Activated CD4-positive, alpha-beta T cell treated with anti-CD3 and anti-CD28 coated beads for 48 hours (primary cell): Measurements from ENCODE around the gene ERC1.
A peak's percentile ranks its signal among the peaks of the same experiment; 100 is the strongest.
"Not testable (repeated sequence)": the region's sequence is repeated elsewhere in the genome, so short reads cannot be mapped to it uniquely, and the experiment has no call there.

Source experiments
- DNase-seq: peaks from one replicate; pipeline ENCODE4 v3.0.0-alpha.2; 2020

The ERC1 gene

DNA sequence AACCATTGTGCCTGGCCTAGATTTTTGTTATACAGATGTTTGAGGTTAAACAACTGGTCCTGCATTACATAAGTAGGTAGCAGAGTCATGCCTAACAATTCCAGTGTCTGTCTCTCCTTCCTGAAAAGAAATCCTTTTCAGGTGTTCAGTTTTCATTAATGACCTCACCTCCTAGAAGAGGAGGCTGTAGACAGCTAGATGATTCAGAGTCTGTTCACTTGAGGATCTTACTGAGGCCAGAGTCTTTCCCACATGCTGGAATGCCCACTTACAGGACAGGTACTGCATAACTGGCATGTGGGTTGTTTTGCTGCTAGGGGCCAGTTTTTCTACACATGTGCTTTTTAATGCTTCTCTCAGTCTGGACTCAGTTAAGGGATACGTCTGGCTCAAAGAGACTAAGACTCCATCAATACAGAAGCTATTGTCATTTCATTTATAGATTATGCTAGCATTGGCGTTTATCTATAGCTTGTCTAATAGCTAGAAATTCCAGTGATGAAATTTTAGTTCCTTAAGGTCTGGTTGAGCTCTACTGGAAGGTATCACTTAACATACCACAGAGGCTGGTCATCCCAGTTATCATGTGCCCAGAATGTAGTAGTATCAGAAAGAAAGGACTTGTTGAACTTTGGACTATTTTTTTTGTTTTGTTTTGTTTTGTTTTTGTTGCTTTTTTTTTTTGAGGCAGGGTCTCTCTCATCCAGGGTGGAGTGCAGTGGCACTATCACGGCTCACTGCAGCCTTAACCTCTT, 206.4 kb downstream of the ERC1 start:
- no peak for DNase-seq

DNA sequence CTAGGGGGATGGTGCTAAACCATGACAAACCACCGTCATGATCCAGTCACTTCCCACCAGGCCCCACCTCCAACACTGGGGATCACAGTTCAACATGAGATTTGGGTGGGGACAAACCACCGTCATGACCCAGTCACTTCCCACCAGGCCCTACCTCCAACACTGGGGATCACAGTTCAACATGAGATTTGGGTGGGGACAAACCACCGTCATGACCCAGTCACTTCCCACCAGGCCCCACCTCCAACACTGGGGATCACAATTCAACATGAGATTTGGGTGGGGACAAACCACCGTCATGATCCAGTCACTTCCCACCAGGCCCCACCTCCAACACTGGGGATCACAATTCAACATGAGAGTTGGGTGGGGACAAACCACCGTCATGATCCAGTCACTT, 207.8 kb downstream of the ERC1 start:
- DNase-seq = not testable (repeated sequence)

DNA sequence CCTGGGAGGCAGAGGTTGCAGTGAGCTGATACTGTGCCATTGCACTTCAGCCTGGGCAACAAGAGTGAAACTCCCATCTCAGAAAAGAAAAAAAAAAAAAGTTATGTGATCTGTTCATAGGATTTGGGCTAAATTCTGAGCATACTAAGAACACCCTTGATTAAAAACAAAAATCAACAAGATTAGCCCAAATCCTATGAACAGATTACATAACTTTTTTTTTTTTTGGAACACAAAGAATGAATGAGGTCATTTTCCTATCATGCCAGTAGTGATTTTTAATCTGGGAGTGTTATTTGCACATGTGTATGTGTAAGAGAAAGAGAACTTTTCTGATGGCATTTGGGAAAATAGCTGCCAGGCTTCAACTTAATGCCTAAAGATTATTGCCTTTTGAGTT, 208.7 kb downstream of the ERC1 start:
- no peak for DNase-seq

DNA sequence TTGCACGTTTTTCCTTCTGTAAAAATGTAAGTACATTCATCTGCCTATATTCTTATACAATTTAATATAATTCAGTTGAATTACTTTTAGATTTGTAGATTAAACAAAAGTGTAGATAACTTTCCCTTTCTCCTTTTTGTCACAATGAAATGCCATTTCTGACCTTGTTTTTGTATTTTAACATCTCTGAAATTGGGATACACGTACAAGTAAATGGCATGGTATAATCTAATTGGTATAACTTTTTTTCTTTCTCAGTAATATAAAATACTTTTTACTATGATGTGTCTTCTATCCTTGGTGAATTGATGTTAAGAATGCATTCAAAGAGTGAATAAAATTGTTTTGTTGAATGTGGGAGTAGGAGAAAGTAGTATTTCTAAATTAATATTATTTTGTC, 210.0 kb downstream of the ERC1 start:
- no peak for DNase-seq

DNA sequence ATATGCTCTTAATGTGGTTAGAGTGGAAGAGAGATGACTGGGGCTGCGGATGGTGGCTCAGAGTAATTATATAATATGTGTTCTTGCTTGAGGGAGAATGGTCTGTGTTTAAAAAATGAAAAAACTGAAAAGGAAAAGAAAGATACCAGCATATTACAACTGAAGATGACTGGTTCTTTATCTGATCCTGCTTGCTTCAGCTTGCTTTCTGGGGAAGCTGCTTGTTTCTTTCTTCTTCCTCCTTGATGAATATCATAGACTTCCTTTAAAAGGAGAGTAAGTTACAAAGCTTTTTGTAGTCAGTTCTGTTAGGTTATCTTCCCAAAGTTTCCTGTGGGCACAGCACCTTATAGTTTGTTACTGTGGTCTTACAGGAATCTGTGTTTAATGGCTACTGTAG, 210.9 kb downstream of the ERC1 start:
- no peak for DNase-seq

DNA sequence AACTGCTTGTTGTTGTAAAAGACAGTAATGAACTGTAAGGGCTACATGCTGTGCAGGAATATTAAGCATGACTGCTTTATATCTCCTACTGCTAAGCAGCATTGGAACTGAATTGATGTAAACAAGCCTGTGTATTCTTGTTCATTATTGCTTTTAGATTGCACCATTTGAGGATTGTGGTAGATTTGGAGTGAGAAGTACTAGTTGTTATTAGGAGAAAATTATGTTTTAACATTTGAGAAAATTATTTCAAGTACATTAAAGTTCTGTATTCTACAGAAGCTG, 212.7 kb downstream of the ERC1 start:
- DNase-seq = no peak

DNA sequence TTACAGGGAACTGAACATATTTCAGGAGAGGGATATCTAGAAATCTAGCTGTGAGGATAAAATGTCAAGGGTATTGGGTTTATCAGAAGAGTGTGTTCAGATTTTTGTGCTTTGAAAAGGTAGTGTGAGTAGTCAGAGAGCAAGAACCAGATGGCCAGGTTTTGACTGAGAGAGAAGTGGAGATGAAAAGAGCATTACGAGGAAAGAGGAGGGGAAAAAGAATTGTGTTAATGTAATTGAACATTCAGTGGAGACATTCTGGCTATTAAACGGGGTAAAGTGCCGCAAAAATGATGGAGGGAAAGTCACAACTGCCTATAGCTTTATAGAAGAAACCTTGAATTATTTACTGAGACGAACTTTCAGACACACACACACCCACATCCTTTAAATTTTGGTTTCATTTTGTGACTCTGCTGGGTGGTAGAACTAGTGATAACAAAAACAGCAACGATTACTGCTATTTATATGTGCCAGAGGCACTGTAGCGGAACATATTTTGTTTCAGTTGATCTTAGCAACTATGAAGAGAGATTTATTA, 213.6 kb downstream of the ERC1 start:
- no peak for DNase-seq

DNA sequence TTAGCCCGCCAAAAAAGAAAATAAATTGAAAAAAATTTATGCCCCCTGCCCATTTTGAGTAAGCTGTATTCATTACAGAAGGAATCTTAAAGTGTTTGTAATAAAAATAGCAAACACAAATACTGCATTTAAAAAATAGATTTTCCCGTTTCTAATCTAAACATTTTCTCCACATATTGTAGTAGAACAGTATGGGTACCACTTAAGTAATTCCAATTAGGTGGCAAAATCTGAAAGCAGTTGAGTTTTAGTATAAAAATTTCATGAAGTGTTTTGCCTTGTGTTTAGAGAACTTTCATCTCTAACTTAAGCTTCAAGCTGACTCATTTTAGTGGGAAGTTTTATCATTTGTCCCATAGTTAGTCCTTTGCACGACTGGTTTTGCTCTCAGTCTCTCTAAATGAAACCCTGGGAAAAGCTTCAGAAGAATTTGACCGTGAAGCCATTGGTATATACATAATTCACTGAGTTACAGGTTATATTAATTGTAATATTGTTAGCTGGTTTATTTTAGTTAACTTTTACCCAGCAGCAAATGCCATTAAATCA, 214.6 kb downstream of the ERC1 start:
- no peak for DNase-seq

DNA sequence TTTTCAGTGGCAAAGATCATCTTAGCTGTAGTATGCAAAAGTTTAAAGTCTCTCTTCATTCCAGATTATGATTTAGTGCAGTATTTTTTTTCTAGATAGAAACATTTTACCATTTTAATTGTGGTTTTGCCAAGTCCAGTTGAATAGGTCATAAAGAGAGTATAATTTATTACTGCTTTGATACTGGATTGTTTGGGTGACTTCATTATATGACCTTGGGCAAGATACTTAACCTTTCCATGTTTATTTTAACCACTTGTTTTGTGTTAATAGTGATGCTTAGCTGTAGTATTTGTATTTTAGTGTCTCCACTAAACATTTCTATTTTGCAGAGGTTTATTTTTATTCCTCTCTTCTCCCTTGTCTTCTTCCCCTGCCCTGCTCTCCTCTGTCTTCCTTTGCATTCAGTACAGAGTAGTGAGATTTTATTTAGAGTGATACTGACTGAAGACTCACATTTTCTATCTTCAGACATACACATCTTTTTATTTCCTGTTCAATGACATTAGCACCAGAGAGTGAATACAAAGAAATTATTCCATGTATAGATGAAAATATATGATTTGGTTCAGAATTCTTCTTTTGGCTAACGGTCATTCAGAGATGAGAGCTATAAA, 215.2 kb downstream of the ERC1 start:
- DNase-seq = no peak

DNA sequence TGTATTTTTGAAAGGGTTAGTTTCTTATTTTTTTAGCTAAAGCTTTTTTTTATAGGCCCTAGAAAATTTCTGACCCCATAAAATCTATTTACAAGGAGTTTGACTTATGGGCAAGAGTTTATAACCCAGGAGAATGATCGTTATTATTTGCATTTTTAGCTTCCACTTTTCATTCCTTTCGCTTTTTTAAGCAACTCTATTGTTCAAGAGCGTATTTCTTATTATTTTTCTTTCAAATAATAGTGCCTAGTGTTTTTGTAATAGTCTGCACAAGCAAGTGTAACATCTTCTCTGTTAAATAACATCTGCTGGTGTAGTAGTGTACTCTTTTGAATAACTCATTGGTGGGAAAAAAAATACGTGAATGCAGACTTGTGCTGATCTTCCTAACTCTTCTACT, 216.3 kb downstream of the ERC1 start:
- no peak for DNase-seq

DNA sequence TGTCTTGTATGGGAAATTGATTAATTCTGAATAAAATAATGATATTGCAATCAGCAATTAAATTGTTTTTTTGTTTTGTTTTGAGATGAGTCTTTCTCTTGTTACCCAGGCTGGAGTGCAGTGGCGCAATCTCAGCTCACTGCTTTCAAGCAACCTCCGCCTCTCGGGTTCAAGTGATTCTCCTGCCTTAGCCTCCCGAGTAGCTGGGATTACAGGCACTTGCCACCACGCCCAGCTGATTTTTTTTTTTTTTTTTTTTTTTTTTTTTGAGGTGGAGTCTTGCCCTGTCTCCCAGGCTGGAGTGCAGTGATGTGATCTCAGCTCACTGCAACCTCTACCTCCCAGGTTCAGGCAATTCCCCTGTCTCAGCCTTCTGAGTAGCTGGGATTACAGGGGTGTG, 217.7 kb downstream of the ERC1 start:
- not testable (repeated sequence) for DNase-seq

DNA sequence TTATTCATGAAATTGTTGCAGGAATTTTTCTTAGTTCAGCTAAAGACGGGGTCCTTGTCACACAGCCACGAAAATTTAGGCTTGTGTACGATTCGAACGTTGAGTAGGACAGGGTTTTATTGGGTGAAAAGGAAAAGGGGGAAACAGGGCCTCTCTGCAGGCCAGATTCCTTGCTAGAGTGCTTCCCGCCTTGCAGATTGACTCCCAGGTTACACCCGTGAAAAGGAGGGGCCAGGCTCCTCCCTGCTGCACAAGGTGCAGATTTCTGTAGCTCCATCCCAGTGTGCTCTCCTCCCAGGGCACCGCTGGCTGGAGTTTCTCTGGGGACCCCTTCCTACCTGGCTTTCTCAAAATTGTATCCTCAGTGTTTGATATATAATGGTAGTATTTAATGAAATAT, 221.5 kb downstream of the ERC1 start:
- DNase-seq = no peak

DNA sequence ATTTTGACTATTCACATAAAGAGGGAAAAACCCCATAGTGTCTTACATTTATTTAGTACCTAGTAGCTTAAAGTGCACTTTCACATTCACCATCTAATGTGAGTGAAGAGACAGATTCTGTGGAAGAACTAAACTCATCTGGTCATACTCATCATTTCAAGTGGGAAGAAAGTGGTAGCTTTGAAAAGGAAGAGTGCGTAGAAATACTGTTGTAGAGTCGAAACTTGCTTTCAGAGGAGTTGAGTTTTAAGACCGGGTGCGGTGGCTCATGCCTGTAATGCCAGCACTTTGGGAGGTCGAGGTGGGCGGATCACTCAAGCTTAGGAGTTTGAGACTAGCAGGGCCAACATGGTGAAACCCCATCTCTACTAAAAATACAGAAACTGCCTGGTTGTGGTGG, 222.2 kb downstream of the ERC1 start:
- DNase-seq = peak; percentile 79

DNA sequence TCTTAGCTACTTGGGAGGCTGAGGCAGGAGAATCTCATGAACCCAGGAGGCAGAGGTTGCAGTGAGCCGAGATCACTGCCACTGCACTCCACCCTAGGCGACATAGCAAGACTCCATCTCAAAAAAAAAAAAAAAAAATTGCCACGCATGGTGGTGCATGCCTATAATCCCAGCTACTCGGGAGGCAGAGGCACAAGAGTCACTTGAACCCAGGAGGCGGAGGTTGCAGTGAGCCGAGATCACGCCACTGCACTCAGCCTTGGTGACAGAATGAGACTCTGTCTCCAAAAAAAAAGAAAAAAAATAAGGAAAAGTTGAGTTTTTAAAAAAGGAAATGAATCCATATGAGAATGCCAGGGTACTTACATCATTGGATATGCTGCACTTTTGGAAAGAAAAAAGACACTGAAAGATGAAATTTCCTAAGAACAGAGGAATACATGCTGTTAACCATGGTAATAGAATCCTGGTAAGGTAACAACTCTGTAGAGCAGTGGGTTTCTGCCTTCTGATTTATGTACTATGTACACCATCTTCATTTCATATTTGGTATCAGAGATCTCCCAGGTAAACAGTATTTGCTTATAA, 222.7 kb downstream of the ERC1 start:
- DNase-seq = no peak

DNA sequence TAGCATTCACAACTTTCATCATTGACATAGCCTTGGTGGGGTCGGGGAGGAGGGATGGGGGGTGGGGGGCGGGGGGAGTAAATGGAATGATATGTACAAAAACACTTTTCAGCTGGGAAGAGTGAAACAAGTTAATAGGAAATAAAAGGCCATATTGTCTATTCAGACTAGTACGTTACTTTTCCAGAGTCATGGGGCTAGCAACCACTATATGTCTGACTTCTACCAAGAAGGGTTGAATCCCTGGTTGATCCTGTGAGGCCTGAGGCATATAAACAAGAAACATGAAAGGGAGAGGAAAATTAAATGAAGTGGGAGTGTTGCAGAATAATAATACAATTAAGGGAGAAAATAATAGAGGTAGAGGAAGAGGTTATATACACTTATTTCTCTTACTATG, 225.5 kb downstream of the ERC1 start:
- no peak for DNase-seq

DNA sequence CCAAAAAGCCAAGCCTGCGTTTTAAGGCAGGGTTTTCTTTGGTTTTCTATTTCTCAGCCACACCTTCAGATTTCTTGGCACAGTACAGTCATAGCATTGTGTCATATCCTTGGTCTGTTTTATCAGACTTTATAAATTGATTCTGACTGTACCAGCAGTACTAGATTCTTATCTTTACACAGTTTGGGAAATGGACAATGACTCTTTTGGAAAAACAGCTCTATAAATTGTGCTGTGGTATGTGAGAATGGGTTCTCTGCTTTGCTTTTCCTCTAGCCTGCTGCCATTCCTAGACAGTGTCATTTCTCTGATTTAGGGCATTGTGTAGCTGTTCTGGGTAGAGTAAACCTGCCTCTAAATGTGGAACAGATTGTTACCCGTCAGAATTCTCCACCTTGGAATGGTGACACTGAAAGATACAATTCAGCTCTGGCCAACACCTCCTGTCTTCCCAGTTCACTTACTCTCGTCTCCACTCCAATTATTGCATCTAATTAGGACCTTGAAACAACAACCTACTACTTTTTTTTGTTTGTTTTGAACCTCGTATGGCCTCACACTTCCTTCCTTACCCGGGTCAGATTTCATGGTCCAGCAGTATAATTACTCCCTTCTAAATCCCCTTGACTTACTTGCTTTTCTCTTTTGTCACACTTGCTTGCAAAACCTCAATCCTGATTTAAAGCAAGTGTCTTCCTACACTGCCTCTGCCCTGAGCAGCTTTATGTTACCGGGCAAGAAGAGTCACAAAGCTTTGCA, 226.3 kb downstream of the ERC1 start:
- DNase-seq = no peak

DNA sequence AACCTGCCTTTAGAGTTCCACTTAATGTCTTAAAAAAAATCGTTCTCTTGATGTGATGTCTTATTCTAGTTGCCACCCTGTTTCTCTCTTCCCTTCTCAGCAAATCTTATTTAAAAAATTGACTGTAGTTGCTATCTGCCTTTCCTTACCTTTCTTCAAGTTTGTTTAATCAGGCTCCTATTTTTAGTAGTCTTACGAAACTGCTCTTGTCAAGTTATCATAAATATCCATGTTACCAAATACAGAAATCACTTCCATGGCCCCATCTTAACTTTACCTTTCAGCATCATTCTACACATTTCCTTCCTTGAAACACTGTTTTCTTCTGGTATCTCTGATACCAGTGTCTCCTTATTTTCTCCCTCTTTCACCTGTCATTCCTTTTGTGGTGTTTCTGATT, 227.3 kb downstream of the ERC1 start:
- DNase-seq = no peak

DNA sequence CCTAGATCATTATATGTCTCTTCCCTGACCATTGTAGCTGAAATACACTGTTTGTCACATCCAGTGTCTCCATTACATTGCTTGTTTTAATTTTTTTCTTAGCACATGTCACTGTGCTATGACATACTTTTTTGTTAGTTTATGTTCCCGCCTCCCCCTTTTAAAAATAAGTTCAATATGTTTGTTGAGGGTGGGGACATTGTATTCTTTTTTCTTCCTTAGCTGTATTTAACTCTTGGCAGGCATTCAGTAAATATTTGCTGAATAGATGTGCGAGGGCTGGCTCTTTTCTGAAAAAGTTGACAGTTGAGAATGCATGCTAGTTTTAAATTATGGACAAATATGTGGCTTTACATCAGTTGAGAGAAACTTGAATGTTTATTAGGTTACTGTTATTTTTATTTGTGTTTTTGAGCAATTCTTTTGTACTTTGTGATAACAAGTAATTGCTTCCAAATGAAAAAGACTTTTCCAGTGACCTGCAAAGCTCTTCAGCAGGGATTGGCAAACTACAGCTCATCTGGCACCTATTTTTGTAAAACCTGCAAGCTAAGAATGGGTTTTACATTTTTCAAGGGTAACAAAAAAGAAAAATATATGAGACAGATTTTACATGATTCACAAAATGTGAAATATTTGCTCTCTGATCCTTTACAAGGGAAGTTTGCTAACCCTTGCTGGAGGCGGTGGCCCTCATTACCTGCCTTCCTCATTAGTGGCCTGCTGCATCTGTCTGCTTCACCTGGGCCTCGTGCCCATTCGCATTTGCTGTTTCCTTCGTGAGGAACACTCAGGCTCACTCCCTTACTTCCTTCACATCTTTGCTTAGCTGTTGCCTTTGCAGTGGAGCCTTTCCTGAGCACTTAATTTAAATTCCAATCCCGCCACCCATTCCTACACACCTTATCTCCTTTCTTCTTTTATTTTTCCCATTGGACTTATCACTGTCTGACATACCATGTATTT, 229.4 kb downstream of the ERC1 start:
- no peak for DNase-seq

DNA sequence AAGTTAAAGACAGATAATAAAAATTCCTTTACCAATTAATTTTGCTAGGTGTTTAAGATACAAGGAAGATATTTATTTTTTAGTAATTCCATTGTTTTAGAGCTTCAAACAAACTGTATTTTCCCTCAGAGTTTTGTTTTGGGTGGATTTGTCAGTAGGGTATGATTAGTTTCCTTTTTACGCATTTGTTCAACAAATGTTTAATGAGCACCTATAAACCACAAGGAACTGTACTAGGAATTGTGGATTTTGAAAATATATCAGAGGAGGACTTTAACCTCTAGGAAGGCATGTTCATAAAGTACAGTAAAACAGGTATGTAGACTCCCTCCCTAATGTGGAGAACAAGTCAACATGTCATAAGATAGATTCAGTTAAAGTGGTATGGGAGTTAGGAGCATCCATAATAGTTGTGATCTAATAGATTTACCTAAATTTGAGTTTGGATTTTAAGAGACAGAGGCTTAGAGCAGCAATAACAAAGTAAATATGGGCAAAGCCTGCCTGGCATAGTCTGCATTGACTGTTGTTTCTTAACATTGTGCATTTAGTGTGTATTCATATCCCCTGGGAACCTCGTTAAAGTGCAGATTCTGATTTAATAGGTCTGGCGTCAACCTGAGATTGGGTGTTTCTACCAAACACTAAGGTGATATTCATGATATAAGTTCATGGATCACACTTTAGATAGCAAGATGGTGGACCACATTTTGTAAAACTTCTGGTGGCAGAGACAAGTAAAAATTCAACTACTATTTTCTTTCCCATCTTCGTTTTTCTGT, 232.0 kb downstream of the ERC1 start:
- DNase-seq = no peak

DNA sequence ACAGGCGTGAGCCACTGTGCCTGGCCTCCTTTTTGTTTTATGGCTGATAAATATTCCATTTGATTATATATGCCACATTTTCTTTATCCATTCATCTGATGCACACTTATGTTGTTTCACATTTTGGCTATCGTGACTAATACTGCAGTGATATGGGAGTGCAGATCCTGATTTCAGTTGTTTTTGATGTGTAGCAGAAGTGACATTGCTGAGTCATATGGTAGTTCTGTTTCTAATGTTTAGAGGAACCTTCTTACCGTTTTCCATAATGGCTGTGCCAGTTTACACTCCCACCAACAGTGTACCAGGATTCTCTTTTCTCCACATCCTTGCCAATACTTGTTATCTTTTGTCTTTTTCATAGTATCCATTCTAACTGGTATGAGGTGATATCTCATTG, 235.9 kb downstream of the ERC1 start:
- no peak for DNase-seq

DNA sequence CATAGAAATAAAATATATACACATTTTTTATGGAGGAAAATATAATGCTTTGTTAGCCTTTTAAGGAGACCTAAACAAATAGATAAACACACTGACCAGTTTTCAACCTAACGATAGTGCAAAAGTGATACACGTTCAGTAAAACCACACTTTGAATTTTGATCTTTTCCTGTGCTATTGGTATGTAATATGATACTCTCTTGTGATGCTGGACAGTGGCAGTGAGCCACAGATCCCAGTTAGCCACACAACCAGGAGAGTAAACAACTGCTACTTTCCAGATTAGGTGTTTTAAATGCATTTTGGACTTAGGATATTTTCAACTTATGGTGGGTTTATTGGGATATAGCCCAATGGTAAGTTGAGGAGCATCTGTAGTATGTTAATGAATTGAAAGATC, 243.1 kb downstream of the ERC1 start:
- no peak for DNase-seq
